GM23248 (cell line): ENCODE data around the gene HCST. TPM values are rescaled to one million over a fixed set of nuclear protein-coding genes. Genes with fewer than 3 reads are reported as not detected.

Experiments used
- DNase-seq: peaks from one replicate; pipeline ENCODE4 v3.0.0-alpha.2; 2015
- H2AFZ ChIP-seq: fragments of 200-600 bp; sonication (generic); 2 replicates; pipeline ENCODE4 v1.6.1; 2016; ENCODE audit warnings: antibody characterized with exemption
- H3F3A ChIP-seq: fragments of 200-600 bp; sonication (generic); 2 replicates; pipeline ENCODE4 v1.6.1; 2016; ENCODE audit warnings: mild to moderate bottlenecking, antibody characterized with exemption, mixed run types; ENCODE audit not compliant: insufficient read depth
- H3K27ac ChIP-seq: fragments of 200-600 bp; sonication (generic); 2 replicates; pipeline ENCODE4 v1.5.1; 2016; ENCODE audit warnings: mild to moderate bottlenecking
- H3K27me3 ChIP-seq: fragments of 200-600 bp; sonication (generic); replicated peaks from 2 replicates; pipeline ENCODE4 v1.6.1; 2016; ENCODE audit warnings: mild to moderate bottlenecking; ENCODE audit not compliant: insufficient read depth
- H3K36me3 ChIP-seq: fragments of 200-600 bp; sonication (generic); 2 replicates; pipeline ENCODE4 v1.6.1; 2016; ENCODE audit warnings: low read depth, mild to moderate bottlenecking
- H3K4me1 ChIP-seq: fragments of 200-600 bp; sonication (generic); 2 replicates; pipeline ENCODE4 v1.6.1; 2016; ENCODE audit warnings: mild to moderate bottlenecking; ENCODE audit not compliant: insufficient read depth
- H3K4me2 ChIP-seq: fragments of 200-600 bp; sonication (generic); one replicate; pipeline ENCODE4 v1.6.1; 2016; ENCODE audit warnings: mild to moderate bottlenecking; ENCODE audit not compliant: unreplicated experiment
- H3K4me3 ChIP-seq: fragments of 200-600 bp; sonication (generic); 2 replicates; pipeline ENCODE4 v1.5.1; 2016; ENCODE audit warnings: mild to moderate bottlenecking
- H3K79me2 ChIP-seq: fragments of 200-600 bp; sonication (generic); 2 replicates; pipeline ENCODE4 v1.6.1; 2016; ENCODE audit warnings: mild to moderate bottlenecking; ENCODE audit not compliant: insufficient read depth
- H3K9ac ChIP-seq: fragments of 200-600 bp; sonication (generic); 2 replicates; pipeline ENCODE4 v1.6.1; 2016; ENCODE audit warnings: mild to moderate bottlenecking
- H3K9me2 ChIP-seq: fragments of 200-600 bp; sonication (generic); 2 replicates; pipeline ENCODE4 v1.6.1; 2016; ENCODE audit warnings: mixed run types, mild to moderate bottlenecking, moderate library complexity; ENCODE audit not compliant: insufficient read depth
- H3K9me3 ChIP-seq: fragments of 200-600 bp; sonication (generic); one replicate; pipeline ENCODE4 v1.6.1; 2017; ENCODE audit warnings: low read depth
- H4K20me1 ChIP-seq: fragments of 200-600 bp; sonication (generic); 2 replicates; pipeline ENCODE4 v1.6.0; 2016; ENCODE audit not compliant: insufficient read depth
- EZH2 ChIP-seq: fragments of 200-600 bp; sonication (generic); IDR thresholded peaks from 2 replicates; pipeline ENCODE4 v1.6.1; 2018; ENCODE audit warnings: antibody characterized with exemption, mild to moderate bottlenecking; ENCODE audit not compliant: insufficient read depth, poor library complexity, severe bottlenecking
- EZH2phosphoT487 ChIP-seq: fragments of 200-600 bp; sonication (generic); IDR thresholded peaks from 2 replicates; pipeline ENCODE4 v1.6.1; 2018; ENCODE audit warnings: antibody characterized with exemption, moderate library complexity, mild to moderate bottlenecking, low read depth; ENCODE audit not compliant: insufficient read depth
- WGBS, 2 experiments: methylation state at CpG; one replicate each; pipeline ENCODE4 v1.1.6; 2015 to 2017; ENCODE audit warnings: low lambda C conversion rate in 2 of 2, low coverage in 1 of 2; ENCODE audit errors: missing lambda C conversion rate in 2 of 2; 5-methylcytosine and 5-hydroxymethylcytosine counted together
- in situ Hi-C: fragments of 300-500 bp; cut with MboI; formaldehyde crosslinking; loops from 2 replicates; pipeline ENCODE4 v1.15.0; 2020
- polyA plus RNA-seq: library from polyadenylated mRNA; unstranded; fragments of >200 nt; fragmentation: Nextera tagmentation; extraction: Ambion mirVana; gene quantifications from 2 replicates; pipeline ENCODE4 v1.2.1, GENCODE V29; 2016
- total RNA-seq: library from RNA; depleted of rRNA; stranded (reverse); fragments of >200 nt; shearing (Covaris generic); gene quantifications from 2 replicates; pipeline ENCODE4 v1.2.3, GENCODE V29; 2014

The HCST gene
- total and polyA plus RNA-seq, 2 experiments from 2014 or later = 11.3 TPM; not detected in 1

- H3K27ac ChIP-seq = no peak overlapping the region
- no peaks in the 10 kb centered on the region for H3K9me2 ChIP-seq
- H3K36me3 ChIP-seq = no peaks in the 10 kb centered on the region
- H3K9me3 ChIP-seq = no peaks in the 10 kb centered on the region
- H3K79me2 ChIP-seq = no peaks in the 10 kb centered on the region
- H2AFZ ChIP-seq = no peak overlapping the region
- peak overlapping the region; percentile 82 for H3K9ac ChIP-seq
- peaks cover 15% of the 10 kb centered on the region for H3K4me1 ChIP-seq
- no peaks in the 10 kb centered on the region for H3F3A ChIP-seq
- H3K4me2 ChIP-seq = peak overlapping the region; percentile 98
- DNase-seq = peak; percentile 18
- H3K4me3 ChIP-seq = peak overlapping the region; percentile 89
- 46 to 50% methylated on average over 14 of the region's 14 CpGs for WGBS, 2 experiments
- no peak for TF ChIP-seq EZH2phosphoT487
- no peak for TF ChIP-seq EZH2
- no peaks in the 10 kb centered on the region for H4K20me1 ChIP-seq
- H3K27me3 ChIP-seq = no peaks in the 10 kb centered on the region
- in situ Hi-C loops = no loop called here
Observed at GRCh38 chr19:35937345-35938281, 35.3 kb downstream of the HCST start.

- H3K4me2 ChIP-seq = peak overlapping the region; percentile 98
- no peak for DNase-seq
- in situ Hi-C loops = no loop called here
Observed at GRCh38 chr19:35938282-35939224, 36.2 kb downstream of the HCST start.

DNA sequence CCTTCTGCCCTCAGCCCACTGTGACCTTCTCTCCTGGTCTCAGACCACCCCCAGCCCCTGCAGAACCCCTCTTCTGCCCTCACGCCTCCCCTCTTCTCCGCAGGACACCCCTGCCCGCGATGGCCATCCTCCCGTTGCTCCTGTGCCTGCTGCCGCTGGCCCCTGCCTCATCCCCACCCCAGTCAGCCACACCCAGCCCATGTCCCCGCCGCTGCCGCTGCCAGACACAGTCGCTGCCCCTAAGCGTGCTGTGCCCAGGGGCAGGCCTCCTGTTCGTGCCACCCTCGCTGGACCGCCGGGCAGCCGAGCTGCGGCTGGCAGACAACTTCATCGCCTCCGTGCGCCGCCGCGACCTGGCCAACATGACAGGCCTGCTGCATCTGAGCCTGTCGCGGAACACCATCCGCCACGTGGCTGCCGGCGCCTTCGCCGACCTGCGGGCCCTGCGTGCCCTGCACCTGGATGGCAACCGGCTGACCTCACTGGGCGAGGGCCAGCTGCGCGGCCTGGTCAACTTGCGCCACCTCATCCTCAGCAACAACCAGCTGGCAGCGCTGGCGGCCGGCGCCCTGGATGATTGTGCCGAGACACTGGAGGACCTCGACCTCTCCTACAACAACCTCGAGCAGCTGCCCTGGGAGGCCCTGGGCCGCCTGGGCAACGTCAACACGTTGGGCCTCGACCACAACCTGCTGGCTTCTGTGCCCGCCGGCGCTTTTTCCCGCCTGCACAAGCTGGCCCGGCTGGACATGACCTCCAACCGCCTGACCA is 37.2 kb downstream of the HCST start:
- no peaks in the 10 kb centered on the region for H3K9me2 ChIP-seq
- H3K9me3 ChIP-seq = no peaks in the 10 kb centered on the region
- H3K79me2 ChIP-seq = no peaks in the 10 kb centered on the region
- no peaks in the 10 kb centered on the region for H3K27me3 ChIP-seq
- in situ Hi-C loops = no loop called here
- no peaks in the 10 kb centered on the region for H4K20me1 ChIP-seq
- no peak overlapping the region for H3K4me3 ChIP-seq
- H3K4me2 ChIP-seq = no peak overlapping the region
- WGBS, 2 experiments = 87% methylated on average over 34 to 55 of the region's 55 CpGs
- H3K27ac ChIP-seq = no peak overlapping the region
- H3F3A ChIP-seq = no peaks in the 10 kb centered on the region
- H3K9ac ChIP-seq = no peak overlapping the region
- H2AFZ ChIP-seq = no peak overlapping the region
- TF ChIP-seq EZH2 (no peak), EZH2phosphoT487 (no peak)
- peaks cover 15% of the 10 kb centered on the region for H3K4me1 ChIP-seq
- no peak for DNase-seq
- no peaks in the 10 kb centered on the region for H3K36me3 ChIP-seq

More at GRCh38 chr19:35938282-35939224, 36.2 kb downstream of the HCST start:
- Histone ChIP-seq H3K79me2 (no peaks in the 10 kb centered on the region), H3K9me2 (no peaks in the 10 kb centered on the region), H3K27ac (no peak overlapping the region), H4K20me1 (no peaks in the 10 kb centered on the region), H3K27me3 (no peaks in the 10 kb centered on the region), H3K4me1 (peaks cover 15% of the 10 kb centered on the region), H3K4me3 (peak overlapping the region; percentile 89), H3K9me3 (no peaks in the 10 kb centered on the region), H3K36me3 (no peaks in the 10 kb centered on the region), H2AFZ (no peak overlapping the region), H3F3A (no peaks in the 10 kb centered on the region), H3K9ac (no peak overlapping the region)
- no peak for TF ChIP-seq EZH2phosphoT487
- no peak for TF ChIP-seq EZH2
- 74 to 79% methylated on average over 13 of the region's 13 CpGs for WGBS, 2 experiments
